ENCODE measurements around the gene UBALD1. TPM values are rescaled to one million over a fixed set of nuclear protein-coding genes. Genes with fewer than 3 reads are reported as not detected.

UBALD1 gene
- polyA plus RNA-seq, 1 donor (not counting 4 experiments of a cell fraction or from before 2014, with no cell fraction given): 4.0 TPM

DNA sequence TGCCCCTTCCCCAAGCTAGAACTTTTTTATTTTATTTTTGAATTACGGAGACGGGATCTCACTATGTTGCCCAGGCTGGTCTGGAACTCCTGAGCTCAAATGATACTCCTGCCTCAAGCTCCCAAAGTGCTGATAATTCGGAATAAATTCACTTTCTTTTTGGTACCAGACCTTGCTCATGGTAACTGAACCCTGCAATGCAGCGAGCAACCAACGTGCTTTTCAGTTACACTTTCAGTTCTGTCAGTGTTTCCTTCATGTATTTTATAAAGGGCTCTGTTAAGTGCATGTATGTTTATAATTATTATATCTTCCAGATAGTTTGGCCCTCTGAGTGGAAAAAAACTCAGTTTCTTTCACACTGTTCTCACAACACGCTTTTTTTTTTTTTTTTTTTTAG, 44.6 kb downstream of the UBALD1 start:
- no peaks in the 10 kb centered on the region for H4K20me1 ChIP-seq (ENCODE audit: control insufficient read depth, extremely low read depth, insufficient read depth, low read length)
- FAIRE-seq (no peak), DNase-seq (ENCODE audit: low read depth, low spot score) (no peak)
- no peak overlapping the region for H3K9ac ChIP-seq (ENCODE audit: control insufficient read depth, extremely low read depth, insufficient read depth, low read length)
- no peaks in the 10 kb centered on the region for H3K9me3 ChIP-seq (ENCODE audit: control insufficient read depth, low read depth, low read length)
- no peaks in the 10 kb centered on the region for H3K9me1 ChIP-seq (ENCODE audit: control insufficient read depth, extremely low read depth, insufficient read depth, low read length)
- no peak overlapping the region for H3K27ac ChIP-seq (ENCODE audit: control insufficient read depth, insufficient read depth, low read length)
- no peak for TF ChIP-seq EZH2 (IDR thresholded peaks at IDR 0.05; ENCODE audit: low read length)
- TF ChIP-seq, protein P1, sequence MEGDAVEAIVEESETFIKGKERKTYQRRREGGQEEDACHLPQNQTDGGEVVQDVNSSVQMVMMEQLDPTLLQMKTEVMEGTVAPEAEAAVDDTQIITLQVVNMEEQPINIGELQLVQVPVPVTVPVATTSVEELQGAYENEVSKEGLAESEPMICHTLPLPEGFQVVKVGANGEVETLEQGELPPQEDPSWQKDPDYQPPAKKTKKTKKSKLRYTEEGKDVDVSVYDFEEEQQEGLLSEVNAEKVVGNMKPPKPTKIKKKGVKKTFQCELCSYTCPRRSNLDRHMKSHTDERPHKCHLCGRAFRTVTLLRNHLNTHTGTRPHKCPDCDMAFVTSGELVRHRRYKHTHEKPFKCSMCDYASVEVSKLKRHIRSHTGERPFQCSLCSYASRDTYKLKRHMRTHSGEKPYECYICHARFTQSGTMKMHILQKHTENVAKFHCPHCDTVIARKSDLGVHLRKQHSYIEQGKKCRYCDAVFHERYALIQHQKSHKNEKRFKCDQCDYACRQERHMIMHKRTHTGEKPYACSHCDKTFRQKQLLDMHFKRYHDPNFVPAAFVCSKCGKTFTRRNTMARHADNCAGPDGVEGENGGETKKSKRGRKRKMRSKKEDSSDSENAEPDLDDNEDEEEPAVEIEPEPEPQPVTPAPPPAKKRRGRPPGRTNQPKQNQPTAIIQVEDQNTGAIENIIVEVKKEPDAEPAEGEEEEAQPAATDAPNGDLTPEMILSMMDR (optimal IDR thresholded peaks at IDR 0.05 in 1 of 3, IDR thresholded peaks at IDR 0.05 in 1 of 3, conservative IDR thresholded peaks at IDR 0.05 in 1 of 3; ENCODE audit: extremely low read depth in 1 of 3, insufficient read depth in 2 of 3, low read length in 3 of 3): no peak
- H3K4me3 ChIP-seq (ENCODE audit: control insufficient read depth in 2 of 3, extremely low read depth in 1 of 3, insufficient read depth in 2 of 3, low read depth in 1 of 3, low read length in 3 of 3): no peak overlapping the region
- dilution Hi-C loops (cut with MboI; ENCODE audit: extremely low pct_ligation_motif_present, low sequenced_read_pairs): no loop called here
- no peaks in the 10 kb centered on the region for H3K79me2 ChIP-seq (ENCODE audit: control insufficient read depth, insufficient read depth, low read length)
- H3K4me1 ChIP-seq (ENCODE audit: control insufficient read depth, extremely low read depth, insufficient read depth, low read length): no peaks in the 10 kb centered on the region
- no peak overlapping the region for H2AFZ ChIP-seq (ENCODE audit: control insufficient read depth, low read length)
- H3K36me3 ChIP-seq (ENCODE audit: control insufficient read depth in 2 of 2, extremely low read depth in 1 of 2, insufficient read depth in 2 of 2, low read length in 2 of 2): no peaks in the 10 kb centered on the region
- no peaks in the 10 kb centered on the region for H3K27me3 ChIP-seq (ENCODE audit: control insufficient read depth, extremely low read depth, insufficient read depth, low read length)
- H3K4me2 ChIP-seq (ENCODE audit: control insufficient read depth, extremely low read depth, insufficient read depth, low read depth, low read length): no peak overlapping the region

- no peaks in the 10 kb centered on the region for H3K4me1 ChIP-seq (ENCODE audit: control insufficient read depth, extremely low read depth, insufficient read depth, low read length)
- no peak overlapping the region for H2AFZ ChIP-seq (ENCODE audit: control insufficient read depth, low read length)
These were observed 48.5 kb downstream of the UBALD1 start for GRCh38 chr16:4566144-4566543.

More at GRCh38 chr16:4566144-4566543, 48.5 kb downstream of the UBALD1 start:
- no peaks in the 10 kb centered on the region for H3K79me2 ChIP-seq (ENCODE audit: control insufficient read depth, insufficient read depth, low read length)
- no peaks in the 10 kb centered on the region for H3K36me3 ChIP-seq (ENCODE audit: control insufficient read depth in 2 of 2, extremely low read depth in 1 of 2, insufficient read depth in 2 of 2, low read length in 2 of 2)
- TF ChIP-seq, protein P1 (optimal IDR thresholded peaks at IDR 0.05 in 1 of 3, IDR thresholded peaks at IDR 0.05 in 1 of 3, conservative IDR thresholded peaks at IDR 0.05 in 1 of 3; ENCODE audit: extremely low read depth in 1 of 3, insufficient read depth in 2 of 3, low read length in 3 of 3): no peak
- no peak for TF ChIP-seq EZH2 (IDR thresholded peaks at IDR 0.05; ENCODE audit: low read length)
- H3K9me1 ChIP-seq (ENCODE audit: control insufficient read depth, extremely low read depth, insufficient read depth, low read length): no peaks in the 10 kb centered on the region
- H3K27ac ChIP-seq (ENCODE audit: control insufficient read depth, insufficient read depth, low read length): no peak overlapping the region
- H3K9me3 ChIP-seq (ENCODE audit: control insufficient read depth, low read depth, low read length): no peaks in the 10 kb centered on the region
- no peak overlapping the region for H3K9ac ChIP-seq (ENCODE audit: control insufficient read depth, extremely low read depth, insufficient read depth, low read length)
- FAIRE-seq (no peak), DNase-seq (ENCODE audit: low read depth, low spot score) (no peak)
- dilution Hi-C loops (cut with MboI; ENCODE audit: extremely low pct_ligation_motif_present, low sequenced_read_pairs): no loop called here
- no peak overlapping the region for H3K4me3 ChIP-seq (ENCODE audit: control insufficient read depth in 2 of 3, extremely low read depth in 1 of 3, insufficient read depth in 2 of 3, low read depth in 1 of 3, low read length in 3 of 3)
- no peaks in the 10 kb centered on the region for H4K20me1 ChIP-seq (ENCODE audit: control insufficient read depth, extremely low read depth, insufficient read depth, low read length)
- H3K4me2 ChIP-seq (ENCODE audit: control insufficient read depth, extremely low read depth, insufficient read depth, low read depth, low read length): no peak overlapping the region
- H3K27me3 ChIP-seq (ENCODE audit: control insufficient read depth, extremely low read depth, insufficient read depth, low read length): no peaks in the 10 kb centered on the region
